GM21526 (cell line): ENCODE measurements around the gene APOBEC4.
A peak's percentile ranks its signal among the peaks of the same experiment; 100 is the strongest.

ENCODE experiments used
- ATAC-seq: cut with Tn5 transposase; IDR thresholded peaks from one replicate; pipeline ENCODE4 v1.9.1; 2021; ENCODE audit warnings: moderate library complexity; ENCODE audit not compliant: unreplicated experiment, low FRiP score

The APOBEC4 gene

DNA sequence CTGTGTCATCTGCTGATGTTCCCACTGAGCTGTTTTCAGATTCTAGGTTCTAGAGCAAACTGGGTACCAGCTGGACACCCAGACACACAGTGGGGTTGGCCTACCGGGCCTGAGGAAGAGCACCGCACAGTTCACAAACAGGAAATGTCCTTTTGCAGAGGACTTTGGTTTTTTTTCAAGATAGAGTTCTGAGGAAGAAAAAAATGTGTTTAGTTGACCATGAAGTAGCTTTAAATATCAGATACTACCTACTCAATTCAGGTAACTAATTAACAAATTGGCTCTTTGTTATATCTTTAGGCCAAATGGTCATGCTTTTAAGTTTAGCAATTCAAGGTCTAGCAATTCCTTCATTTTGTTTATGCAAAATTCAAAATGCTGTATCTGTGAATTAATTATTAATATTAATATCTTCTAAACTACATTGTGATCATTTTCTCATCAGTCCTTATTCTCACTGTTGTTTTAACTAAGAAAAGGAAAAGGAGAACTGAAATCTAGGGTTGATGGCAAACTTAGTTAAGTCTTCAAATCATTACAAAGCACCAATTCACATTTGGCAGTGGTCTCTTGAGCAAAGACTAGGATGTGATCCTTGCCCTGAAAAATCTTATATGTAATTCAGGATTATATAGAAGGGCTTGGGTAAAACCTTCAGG is 45.7 kb downstream of the APOBEC4 start:
- no peak for ATAC-seq

DNA sequence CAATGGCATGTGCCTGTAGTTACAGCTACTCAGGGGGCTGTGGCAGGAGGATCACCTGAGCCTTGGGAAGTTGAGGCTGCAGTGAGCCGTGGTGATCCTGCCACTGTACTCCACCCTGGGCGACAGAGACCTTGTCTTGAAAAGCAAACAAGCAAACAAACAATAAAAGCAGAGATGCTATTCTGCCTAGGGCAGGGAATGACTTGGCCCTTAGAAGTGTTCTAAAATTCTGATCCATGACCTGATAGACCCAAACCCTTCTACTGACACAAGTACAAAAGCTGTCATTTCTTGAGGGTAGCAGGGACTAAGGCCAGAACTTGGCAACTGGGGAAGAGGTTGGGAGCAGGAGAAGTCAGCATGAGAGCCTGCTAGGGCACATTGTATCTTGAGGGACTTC is 47.2 kb downstream of the APOBEC4 start:
- no peak for ATAC-seq

DNA sequence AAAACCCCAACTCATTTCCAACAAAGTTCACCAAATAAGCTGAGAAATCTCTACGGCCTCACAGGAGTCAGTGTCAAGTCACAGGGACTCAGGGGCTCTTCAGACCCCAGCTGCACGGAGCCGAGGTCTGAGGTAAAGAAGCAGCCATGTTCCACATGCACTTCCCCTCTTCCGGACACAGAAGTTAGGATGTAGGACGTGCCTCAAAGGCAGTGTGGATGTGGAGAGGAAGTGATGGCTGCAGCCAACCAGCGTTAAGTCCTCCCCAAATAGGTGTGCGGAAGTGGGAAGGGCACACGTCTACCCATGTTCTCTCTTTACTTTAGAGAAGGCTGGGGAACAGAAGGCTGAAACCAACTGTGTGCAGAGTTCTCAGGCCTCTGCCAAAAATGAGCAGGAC is 48.3 kb downstream of the APOBEC4 start:
- ATAC-seq: no peak

DNA sequence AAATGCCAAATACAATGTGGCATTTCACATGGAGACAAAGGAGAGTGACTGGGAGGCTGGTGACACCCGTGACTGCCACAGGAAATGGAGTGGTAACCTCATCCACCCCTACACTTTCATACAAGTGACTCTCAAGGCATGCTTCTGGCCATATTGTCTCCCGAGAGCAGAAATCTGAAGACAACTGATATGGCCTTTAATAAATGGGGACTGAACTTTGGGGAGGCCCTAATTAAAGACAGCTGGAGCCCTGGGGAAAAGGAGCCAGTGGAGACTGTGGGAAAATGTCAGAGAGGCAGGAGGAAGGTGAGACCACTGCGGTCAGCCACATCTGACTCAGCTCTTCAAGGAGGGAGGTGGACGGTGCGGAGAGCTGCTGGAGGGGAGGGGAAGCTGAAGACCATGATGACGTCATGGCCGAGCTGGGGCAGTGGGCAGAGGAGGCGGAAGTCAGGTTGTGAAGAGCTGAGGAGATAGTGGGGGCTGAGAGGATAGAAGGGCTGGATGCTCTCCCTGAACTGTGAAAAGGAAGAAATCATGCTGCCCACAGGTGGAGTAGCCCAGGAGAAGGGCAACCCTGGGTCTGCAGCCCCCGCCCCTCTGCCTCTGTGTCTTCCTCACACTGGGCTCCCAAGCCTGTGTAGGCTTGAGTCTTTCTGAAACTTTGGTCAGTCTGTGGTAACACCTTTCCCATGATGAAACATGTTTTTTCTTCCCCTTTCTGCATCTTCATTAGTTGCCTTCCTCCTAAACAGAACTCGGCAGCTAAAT is 48.9 kb downstream of the APOBEC4 start:
- ATAC-seq: no peak

DNA sequence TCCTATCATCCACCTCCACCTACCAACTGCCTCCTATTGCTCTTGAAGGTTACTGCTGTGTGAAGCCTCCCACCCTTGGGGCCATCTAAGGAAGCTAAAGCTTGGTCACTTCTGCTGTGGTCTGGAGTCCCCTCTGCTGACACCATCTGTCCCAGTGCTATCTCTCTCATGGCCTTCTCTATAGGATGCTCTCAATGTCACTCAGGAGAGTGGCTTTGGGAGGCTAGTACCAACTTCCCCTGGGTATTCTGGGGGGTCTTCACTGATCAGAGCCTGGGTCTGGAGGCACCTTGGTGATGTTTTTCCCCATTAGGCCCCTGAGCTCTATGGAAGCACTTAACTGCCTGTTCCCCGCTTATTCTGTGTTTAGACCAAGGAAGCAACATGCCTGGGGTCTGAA is 50.6 kb downstream of the APOBEC4 start:
- ATAC-seq: no peak

DNA sequence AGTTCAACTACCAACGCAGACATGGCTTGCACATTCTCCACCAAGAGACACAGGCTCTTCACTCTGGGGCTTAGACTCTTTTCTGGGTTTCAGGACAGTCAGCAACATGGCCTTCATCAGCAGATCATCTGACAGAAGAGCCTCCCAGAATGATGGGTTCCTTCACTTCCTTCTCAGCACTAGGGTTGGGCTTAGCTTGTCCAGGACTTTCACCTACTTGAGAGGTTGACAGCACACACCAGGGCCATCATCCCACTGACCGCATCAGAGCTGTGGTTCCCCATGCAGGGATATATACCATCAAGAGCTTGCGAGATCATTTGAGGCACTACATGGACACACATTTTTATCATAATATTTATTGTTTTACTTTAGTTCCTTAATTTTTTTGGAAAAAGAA is 52.5 kb downstream of the APOBEC4 start:
- ATAC-seq: no peak

DNA sequence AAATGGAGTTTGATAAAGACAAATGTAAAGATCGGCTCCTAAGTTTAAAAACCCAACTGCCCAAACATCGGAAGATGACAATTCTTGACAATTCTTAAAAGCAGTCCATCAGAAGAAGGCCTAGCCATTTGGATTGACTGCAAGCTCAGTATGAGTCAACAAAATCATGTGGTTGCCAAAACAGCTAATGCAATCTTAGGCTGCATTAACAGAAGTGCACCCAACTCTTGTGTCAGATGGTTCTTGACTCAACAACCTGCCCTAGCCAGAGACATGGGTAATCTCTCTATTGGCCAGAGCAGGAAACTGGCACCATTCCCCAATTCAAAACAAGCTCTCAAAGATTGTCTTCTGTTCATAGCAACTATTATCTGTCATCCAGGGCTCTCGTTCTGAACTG is 53.0 kb downstream of the APOBEC4 start:
- ATAC-seq: no peak

DNA sequence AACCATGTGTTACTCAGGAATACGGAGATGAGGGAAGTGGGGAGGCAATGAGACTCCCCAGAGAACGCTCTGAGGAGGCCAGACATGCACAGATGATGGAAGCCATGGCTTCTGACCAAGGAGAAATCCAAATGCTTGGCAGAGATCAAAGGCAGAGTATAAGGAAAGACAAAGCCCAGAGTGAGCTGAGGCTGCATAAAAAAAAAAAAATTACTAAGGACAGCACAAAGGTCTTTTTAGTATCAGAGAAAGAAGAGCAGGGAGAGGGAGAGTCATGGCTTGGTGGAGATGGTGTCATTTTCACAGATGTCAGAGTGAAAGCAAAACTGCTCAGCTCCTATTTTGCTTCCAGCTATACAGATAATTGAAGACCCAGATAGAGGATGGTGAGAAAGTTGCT is 54.7 kb downstream of the APOBEC4 start:
- peak; percentile 48 for ATAC-seq

DNA sequence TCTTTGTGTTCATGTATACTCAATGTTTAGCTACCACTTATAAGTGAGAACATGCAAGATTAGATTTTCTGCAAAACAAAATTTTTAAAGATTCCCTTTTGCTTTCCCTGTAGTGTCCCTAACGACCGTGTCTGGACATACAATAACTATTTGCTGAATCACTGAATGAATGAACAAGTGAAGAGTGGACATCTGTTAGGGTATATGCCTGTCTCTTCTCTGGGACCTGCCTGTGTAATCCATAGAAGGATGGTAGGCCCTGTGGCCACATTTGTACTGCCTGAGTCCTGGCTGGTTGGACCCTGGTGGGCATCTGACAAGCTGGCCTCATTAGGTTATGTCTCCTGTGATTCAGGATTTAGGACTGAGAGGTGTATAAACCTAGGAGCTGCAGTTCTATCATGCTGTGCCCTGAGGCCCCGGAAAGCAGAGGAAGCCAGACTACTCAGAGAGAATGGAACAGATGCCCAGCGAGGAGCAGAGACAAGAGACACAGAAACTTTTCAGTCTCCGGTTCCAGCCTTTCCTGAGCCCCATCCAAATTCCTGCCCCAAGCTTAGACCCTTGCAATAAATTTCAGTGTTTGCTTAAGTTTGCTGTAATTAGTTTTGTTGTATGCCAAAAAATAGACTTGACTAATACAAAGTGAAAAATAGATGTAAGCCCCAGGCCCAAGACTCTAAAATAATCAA is 55.3 kb downstream of the APOBEC4 start:
- ATAC-seq: no peak

DNA sequence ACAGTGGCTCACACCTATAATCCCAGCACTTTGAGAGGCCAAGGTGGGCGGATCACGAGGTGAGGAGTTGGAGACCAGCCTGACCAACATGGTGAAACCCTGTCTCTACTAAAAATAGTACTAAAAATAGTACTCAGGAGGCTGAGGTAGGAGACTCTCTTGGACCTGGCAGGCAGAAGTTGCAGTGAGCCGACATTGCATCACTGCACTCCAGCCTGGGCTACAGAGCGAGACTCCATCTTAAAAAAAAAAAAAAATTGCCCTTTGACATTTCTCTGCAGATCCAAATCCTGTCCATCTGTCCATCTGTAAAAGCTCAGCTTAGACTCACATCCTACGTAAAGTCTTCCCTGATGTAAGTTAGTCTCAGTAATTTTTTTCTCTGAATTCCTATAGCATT is 56.6 kb downstream of the APOBEC4 start:
- ATAC-seq: no peak
